NCI-H82 treated with DMSO at 0.1 percent for 48 hours (cell line): Measurements from ENCODE around the gene ALX1.
A peak's percentile ranks its signal among the peaks of the same experiment; 100 is the strongest.

Source experiments
- DNase-seq: peaks from one replicate; lab custom pipeline; 2025; ENCODE audit not compliant: unreplicated experiment; lab: John Stamatoyannopoulos, UW

The ALX1 gene

DNA sequence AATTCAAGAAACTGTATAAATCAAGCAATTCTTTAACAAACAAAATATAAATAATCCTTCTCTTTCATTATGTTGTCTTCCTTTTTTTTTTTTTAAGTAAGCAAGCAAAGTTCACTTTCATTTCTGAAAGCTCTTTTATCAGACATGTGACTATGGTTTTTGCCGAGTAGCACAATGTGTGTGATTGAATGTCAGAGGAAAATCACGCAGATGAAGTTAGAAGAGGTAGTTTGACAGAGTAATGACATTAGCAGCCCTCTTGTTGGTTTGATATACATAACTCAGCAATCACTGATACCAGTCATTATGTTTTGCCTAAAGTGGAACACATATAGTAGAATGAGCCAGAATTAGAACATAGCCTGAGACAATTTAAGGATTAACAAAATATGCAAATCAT lies 19.0 kb downstream of the ALX1 start:
- DNase-seq = no peak

DNA sequence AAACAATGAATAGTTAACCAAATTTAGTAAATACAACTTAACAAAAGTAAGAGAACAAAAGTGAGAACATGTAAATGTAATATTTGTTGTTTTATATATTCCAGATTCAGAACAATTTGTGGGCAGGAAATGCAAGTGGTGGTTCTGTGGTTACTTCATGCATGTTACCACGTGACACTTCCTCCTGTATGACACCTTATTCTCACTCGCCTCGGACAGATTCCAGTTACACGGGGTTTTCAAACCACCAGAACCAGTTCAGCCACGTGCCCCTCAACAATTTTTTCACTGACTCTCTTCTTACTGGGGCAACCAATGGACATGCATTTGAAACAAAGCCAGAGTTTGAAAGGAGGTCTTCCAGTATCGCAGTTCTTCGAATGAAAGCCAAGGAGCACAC lies 21.0 kb downstream of the ALX1 start:
- no peak for DNase-seq

- DNase-seq = no peak
Measured at GRCh38 chr12:85308374-85308773, 28.4 kb downstream of the ALX1 start.

DNA sequence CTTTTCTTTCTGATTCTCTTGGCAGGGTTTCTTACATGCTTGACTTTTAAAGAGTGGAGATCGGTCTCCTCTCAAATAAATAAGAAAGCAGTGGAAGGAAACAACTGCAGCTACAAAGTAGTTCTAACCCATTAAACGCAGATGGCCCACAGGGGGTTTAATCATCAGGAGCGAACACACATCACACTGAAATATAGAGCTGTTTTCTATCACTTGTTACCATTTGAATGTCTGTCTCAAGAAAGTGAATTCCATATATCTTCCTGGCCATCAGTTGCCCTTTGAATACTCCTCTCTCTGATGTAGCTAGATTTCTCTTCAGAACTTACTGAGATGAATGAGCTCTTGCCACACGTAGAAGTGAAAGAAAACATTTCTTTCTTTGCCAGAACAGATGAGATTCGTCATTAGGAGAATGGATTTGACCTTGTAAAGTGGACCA lies 29.1 kb downstream of the ALX1 start:
- no peak for DNase-seq

- DNase-seq = peak; percentile 87
Measured at GRCh38 chr12:85310025-85310424, 30.0 kb downstream of the ALX1 start.

DNA sequence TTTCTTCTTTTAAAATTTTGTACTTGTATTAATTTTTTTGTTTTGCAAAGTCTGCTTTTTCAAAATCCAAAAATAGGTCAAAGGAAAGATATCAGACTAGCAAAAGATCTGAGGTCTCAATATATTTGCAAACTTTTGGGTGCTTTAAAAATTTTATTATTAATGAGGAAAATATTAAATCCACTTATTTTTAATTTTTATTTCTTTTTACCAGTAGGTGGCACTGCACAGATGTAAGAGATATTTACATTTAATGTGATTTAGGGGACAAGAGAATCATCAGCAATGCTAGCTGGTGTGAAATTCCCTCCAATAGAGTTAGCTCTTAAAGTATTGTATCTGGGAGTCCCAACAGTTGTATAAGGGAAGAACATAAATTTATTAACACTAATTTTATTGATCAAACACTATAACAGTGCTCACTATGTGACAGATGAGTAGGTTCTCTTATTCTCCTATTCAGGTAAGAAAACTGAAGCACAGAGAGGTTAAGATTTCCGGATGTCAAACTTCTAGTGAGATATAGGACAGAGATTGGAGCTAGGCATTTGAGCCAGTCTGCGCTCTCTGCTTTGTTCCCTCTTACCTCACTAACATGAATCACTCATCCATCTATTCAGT lies 30.5 kb downstream of the ALX1 start:
- DNase-seq = no peak

DNA sequence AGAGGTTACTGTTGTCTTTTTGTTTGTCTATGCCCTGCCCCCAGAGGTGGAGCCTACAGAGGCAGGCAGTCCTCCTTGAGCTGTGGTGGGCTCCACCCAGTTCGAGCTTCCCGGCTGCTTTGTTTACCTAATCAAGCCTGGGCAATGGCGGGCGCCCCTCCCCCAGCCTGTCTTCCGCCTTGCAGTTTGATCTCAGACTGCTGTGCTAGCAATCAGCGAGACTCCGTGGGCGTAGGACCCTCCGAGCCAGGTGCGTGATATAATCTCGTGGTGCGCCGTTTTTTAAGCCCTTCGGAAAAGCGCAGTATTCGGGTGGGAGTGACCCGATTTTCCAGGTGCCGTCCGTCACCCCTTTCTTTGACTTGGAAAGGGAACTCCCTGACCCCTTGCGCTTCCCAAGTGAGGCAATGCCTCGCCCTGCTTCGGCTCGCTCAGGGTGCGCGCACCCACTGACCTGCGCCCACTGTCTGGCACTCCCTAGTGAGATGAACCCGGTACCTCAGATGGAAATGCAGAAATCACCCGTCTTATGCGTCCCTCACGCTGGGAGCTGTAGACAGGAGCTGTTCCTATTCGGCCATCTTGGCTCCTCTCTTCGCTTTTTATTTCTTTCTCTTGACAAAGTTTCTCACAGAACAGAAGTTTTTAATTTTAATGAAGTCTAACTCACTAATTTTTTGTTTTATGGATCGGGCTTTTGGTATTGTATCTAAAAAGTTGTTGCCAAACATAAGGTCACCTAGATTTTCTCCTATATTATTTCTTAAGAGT lies 38.0 kb downstream of the ALX1 start:
- DNase-seq = peak; percentile 16

- DNase-seq = no peak
Measured at GRCh38 chr12:85322715-85323114, 42.7 kb downstream of the ALX1 start.

DNA sequence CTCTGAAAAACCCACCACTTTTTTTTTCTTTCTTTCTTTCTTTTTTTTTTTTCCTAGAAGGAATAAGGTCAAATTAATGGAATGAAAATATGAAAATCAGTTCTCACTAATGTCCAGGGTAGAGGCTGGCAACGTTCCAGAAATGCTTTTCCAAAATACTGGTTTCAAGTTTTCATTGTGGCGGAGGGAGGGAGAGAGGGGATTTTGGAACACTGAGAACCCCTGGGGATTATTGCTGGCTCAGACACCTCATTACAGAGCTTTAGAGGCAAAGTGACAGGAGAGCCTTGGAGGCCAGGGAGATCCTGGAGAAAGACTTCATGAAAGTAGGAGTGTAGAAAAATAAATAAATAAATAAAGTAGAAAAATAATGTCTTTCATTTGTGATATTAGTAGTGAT lies 45.4 kb downstream of the ALX1 start:
- DNase-seq = peak; percentile 50

GRCh38 chr12:85329913-85330312 lies 49.9 kb downstream of the ALX1 start:
- no peak for DNase-seq

- no peak for DNase-seq
Measured at GRCh38 chr12:85348779-85349178, 68.8 kb downstream of the ALX1 start.

- DNase-seq = peak; percentile 68
Measured at GRCh38 chr12:85350356-85350755, 70.3 kb downstream of the ALX1 start.
